Mesenteric fat pad (tissue), 1 donor: ENCODE results near the gene VWA3B. TPM values are rescaled to one million over a fixed set of nuclear protein-coding genes. Genes with fewer than 3 reads are reported as not detected.
"Not testable (repeated sequence)": the region's sequence is repeated elsewhere in the genome, so short reads cannot be mapped to it uniquely, and the experiment has no call there.

Experiments
- DNase-seq: peaks from one replicate; pipeline ENCODE4 v3.0.0-alpha.2; 2020; ENCODE audit warnings: low spot score
- total RNA-seq: library from RNA; stranded (reverse); fragmentation: NEBNext Ultra II Directional; extraction: Animal tissue kit (Norgen Biotek cat#: 25700); gene quantifications from one replicate; pipeline ENCODE4 v1.2.1, GENCODE V29; 2021
- donor health status: DM: yes; HTN: yes; CAD: no.

VWA3B gene
- total RNA-seq, 1 donor from 2014 or later = not detected

DNA sequence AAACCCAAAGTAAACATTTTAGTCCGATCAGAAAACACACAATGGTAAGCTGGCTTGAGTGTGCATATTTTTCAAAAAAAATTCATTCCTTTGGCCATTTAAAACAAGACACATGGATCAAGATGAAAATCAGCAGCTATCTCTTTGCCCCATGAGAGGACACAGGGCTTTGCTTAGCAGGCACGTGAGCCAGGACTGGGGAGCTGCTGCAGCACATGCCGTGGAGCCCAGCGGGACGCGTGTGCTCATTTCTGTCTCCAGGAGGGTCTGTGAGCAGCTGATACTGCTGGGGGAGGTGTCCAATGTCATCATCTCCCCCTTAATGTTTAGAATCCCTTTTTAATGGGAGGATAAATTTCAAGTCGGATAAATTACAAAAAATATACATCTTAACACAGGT is 209.5 kb downstream of the VWA3B start:
- DNase-seq = no peak

DNA sequence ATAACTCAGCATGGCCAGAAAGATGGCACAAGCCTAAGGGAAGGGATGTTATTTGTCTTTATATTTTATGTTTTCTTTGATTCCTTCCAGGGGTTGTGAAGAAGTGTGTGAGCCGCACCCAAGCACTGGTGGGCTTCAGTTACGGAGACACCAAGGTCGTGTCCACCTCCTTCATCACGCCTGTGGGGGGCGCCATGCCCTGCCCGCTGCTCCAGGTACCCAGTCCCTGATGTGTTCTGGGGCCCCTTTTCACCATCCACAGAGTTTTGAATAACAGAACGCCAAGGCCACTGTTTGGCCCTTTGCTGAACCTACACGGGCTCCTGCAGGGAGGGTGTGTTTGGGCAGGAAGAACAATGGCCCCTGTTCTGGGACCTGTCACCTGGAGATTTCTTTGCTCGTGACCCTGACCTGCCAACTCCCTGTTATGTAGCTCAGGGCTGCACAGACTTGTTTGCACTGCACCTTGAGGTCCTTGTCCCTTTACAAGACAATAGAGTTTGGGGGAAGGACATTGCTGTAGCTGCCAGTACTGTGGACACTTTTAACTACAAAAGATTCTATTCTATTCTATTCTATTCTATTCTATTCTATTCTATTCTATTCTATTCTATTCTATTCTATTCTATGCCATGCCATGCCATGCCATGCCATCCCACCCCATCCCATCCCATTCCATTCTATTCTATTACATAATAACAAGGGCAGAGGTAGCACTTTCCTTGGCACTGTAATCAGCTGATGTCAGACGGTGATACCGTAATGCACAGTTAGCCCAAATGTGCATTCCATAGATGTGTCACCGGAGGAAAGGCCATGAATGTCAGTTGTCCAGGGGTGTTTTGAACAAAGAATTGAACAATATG is 211.1 kb downstream of the VWA3B start:
- no peak for DNase-seq

- no peak for DNase-seq
Observed at GRCh38 chr2:98298683-98299164, 211.8 kb downstream of the VWA3B start.

DNA sequence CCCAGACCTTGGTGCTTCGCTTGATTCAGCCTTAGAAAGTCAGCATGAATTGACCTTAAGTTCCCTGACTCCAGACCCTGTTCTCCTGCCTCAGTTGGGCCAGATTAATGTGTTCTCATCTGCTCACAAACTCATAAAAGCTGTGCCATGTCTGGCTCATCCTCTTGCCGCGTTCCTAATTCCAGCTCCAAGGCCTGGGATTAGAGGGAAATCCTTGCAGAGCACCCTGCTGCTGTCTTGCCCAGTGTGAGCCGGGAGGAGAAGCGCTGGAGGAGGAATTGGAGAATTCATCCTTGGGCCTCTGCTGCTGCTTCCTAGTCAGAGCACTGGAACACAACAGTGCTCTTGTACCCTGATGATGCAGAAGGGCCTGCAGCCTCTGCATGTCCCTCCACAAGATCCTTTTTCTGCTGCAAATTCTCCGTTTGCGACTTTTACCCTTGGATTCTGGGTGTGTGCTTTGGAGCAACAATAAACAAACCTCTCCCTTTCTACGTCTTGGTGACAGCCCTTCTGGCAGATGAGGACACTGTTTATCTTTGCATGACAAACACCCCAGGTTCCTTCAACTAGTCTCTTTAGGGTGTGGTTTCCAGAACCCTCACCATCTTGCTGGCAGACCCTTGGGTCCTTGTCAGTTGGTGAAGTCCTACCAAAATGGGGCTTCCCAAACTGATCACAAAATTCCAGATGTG is 212.4 kb downstream of the VWA3B start:
- no peak for DNase-seq

GRCh38 chr2:98300141-98300874 is 213.3 kb downstream of the VWA3B start:
- no peak for DNase-seq

- DNase-seq = no peak
Observed at GRCh38 chr2:98301469-98301868, 214.5 kb downstream of the VWA3B start.

- DNase-seq = not testable (repeated sequence)
Observed at GRCh38 chr2:98307131-98307696, 220.2 kb downstream of the VWA3B start.

DNA sequence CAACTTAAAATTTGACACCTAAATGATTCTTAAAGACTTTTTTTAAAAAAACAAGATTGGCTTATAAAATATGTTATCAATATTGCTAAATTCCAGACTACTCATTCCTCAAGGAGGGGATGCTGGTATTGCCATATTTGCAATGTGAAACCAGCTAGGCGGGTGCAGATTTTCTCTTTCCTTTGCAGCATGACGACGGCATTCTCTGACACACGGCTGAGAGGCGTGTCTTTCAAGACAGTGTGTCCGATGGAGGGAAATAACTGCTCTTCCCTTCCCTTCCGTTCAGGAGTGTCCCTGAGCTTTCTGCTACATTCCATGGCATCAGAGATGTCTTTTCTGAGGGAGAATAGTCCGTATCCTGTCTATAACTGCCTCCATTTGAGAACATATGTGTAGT is 221.1 kb downstream of the VWA3B start:
- no peak for DNase-seq

GRCh38 chr2:98308532-98308931 is 221.6 kb downstream of the VWA3B start:
- no peak for DNase-seq

DNA sequence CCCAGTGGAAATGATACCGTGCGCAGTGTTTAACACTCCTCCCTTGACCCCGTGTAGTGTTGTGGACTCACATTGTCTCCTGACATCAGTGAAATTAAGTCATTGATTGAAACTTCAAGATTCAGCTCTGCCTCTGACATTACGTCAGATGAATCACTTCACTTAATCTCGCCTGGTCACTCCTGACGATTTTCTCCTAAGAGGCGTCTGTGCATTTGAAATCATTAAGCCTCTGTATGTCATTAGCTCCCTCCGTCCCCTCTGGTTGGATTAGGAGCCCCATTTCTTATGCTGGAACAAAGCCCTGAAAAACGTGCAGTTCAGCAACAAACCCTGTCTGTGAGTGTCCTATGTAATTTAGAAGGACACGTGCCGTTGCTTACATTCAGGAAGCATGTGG is 222.6 kb downstream of the VWA3B start:
- DNase-seq = no peak

- DNase-seq = no peak
Observed at GRCh38 chr2:98310010-98310409, 223.0 kb downstream of the VWA3B start.

DNA sequence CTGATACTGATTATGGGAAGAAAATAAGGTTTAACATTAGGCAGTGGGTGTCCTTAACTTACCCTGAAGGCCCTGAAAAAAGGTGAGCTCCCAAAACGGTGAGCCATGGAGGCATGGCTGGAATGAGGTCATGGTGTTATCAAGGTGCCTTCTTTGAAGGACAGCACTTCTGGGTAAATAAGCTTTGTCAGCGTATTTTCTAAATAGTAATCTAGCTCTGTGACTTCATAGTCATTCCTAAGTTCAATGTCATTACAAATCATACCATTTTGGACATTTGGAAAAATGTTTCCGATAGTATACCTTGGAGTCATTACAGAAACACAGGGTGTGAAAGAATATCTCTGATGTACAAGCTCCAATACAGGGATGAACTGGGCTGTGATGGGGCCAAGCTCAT is 224.1 kb downstream of the VWA3B start:
- DNase-seq = no peak

- no peak for DNase-seq
Observed at GRCh38 chr2:98311771-98312545, 225.0 kb downstream of the VWA3B start.

DNA sequence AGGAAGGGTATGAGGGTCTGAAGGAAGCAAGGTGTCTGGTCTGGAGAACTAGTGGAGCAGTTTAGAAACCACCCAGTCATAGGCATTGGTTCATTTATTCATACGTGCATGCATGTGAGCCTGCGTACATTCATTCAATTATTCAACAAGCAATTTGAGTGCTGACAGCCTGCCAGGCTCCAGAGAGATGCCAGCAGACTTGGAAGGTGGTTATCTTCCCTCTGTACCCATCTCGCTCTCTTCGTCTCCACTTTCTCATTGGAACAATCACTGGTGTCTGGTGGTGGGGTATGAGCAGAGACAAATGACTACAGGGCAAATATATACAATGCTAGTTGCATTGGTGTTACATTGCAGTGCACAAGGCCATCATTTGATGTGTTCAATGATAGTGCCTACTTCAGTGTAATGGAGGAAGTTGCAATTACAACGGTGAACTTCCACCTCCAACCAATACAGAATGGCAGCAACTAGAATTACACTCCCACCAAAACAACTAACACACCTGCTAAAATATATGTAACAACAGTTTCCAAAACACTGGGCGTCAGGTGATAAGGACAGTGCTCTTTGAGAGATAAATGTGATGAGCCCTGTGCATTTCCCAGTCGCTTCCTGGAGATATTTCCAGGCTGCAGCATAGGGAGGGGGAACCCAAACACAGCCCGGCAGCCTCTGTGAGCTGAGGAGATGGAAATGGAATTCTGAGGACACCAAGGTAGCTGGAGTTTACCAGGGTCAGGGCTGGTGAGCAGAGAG is 226.7 kb downstream of the VWA3B start:
- DNase-seq = no peak

DNA sequence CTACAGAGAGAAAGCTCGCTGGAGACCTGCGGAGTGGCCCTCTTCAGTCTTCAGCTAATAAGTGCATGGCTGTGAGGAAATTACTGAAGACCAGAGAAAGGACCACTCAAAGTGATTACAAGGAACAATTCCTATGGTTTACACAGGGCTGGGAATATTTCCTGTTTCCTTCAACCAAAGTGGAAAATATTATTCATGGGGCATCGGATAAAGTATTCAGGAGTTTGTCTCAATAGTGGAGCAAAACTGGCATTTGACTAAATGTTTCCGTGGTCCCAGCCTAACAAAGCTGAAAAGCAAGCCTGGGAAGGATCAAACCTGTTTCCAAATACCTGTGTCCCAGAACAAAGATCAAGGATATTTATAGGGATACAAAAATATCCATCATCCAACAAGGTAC is 227.3 kb downstream of the VWA3B start:
- DNase-seq = no peak

DNA sequence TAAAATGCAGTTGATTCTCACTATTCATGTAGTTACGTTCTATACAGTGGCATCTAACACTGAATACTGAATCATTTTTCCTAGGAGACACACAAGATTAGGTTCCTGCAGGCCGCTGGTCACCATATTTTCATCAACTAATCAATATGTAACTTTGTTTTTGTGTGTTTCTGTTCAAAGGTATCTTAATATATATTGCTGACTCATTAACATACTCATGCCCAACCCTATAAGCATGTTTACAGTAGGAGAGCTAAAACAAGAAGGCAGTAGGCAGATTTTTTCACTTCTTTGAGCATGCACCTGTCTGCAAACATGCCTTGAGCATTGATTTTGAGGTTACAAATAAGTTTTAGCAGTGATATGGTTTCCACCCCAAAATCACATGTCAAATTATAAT is 229.0 kb downstream of the VWA3B start:
- no peak for DNase-seq

GRCh38 chr2:98317214-98317613 is 230.2 kb downstream of the VWA3B start:
- no peak for DNase-seq

- not testable (repeated sequence) for DNase-seq
Observed at GRCh38 chr2:98320171-98320570, 233.2 kb downstream of the VWA3B start.

DNA sequence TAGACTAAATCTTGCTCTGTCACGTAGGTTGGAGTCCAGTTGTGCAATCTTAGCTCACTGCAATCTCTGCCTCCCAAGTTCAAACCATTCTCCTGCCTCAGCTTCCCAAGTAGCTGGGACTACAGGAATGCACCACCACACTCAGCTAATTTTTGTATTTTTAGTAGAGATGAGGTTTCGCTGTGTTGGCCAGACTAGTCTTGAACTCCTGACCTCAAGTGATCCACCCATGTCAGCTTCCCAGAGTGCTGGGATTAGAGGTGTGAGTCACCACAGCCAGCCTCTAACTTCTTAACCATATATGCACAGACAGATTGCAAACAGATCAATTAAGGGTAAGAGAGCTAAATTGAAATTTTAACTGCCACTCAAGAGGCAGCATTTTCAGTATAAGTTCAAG is 237.2 kb downstream of the VWA3B start:
- no peak for DNase-seq

DNA sequence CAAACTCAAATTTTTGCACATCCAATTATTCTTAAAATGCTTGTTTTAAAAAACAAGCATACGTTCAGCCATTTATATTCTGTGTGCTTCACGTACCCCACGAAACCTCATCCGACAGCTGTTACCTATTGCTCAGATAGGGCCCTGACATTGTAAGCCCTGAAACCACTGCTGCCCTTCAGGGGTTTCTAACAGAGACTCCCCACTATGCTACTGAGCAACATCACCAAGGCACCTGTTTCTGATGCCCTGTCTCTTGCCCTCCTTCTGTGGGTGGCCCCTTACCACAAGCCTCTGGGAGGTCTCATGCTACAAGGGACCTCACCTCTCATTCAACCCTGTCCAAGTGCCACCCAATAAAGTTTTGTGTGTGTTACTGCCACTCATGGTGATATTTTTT is 240.8 kb downstream of the VWA3B start:
- DNase-seq = no peak
